ENCODE measurements around the gene ZNF280A. TPM values are rescaled to one million over a fixed set of nuclear protein-coding genes. Genes with fewer than 3 reads are reported as not detected.
"Not testable (repeated sequence)": the region's sequence is repeated elsewhere in the genome, so short reads cannot be mapped to it uniquely, and the experiment has no call there.

The ZNF280A gene
- total RNA-seq, 1 donor from 2014 or later, result not detected

- no peak for DNase-seq (ENCODE audit: low spot score, unreplicated experiment)
- H3K9me3 Mint-ChIP-seq (ENCODE audit: low read depth), result no peaks in the 10 kb centered on the region
- peaks cover 3% of the 10 kb centered on the region for H3K27me3 Mint-ChIP-seq
- H3K36me3 Mint-ChIP-seq (ENCODE audit: insufficient read depth), result peaks cover 1% of the 10 kb centered on the region
- H3K4me3 Mint-ChIP-seq (ENCODE audit: low read depth), result no peak overlapping the region
- no peak overlapping the region for H3K27ac Mint-ChIP-seq
- H3K4me1 Mint-ChIP-seq (ENCODE audit: low read depth), result peaks cover 13% of the 10 kb centered on the region
- TF ChIP-seq, protein P1, sequence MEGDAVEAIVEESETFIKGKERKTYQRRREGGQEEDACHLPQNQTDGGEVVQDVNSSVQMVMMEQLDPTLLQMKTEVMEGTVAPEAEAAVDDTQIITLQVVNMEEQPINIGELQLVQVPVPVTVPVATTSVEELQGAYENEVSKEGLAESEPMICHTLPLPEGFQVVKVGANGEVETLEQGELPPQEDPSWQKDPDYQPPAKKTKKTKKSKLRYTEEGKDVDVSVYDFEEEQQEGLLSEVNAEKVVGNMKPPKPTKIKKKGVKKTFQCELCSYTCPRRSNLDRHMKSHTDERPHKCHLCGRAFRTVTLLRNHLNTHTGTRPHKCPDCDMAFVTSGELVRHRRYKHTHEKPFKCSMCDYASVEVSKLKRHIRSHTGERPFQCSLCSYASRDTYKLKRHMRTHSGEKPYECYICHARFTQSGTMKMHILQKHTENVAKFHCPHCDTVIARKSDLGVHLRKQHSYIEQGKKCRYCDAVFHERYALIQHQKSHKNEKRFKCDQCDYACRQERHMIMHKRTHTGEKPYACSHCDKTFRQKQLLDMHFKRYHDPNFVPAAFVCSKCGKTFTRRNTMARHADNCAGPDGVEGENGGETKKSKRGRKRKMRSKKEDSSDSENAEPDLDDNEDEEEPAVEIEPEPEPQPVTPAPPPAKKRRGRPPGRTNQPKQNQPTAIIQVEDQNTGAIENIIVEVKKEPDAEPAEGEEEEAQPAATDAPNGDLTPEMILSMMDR (IDR thresholded peaks at IDR 0.05; ENCODE audit: unreplicated experiment), result no peak
Observed at GRCh38 chr22:22479116-22479515, 41.0 kb downstream of the ZNF280A start.

- Mint-ChIP-seq H3K27ac (no peak overlapping the region), H3K36me3 (ENCODE audit: insufficient read depth) (no peaks in the 10 kb centered on the region), H3K27me3 (peaks cover 3% of the 10 kb centered on the region), H3K4me3 (ENCODE audit: low read depth) (no peak overlapping the region), H3K4me1 (ENCODE audit: low read depth) (peaks cover 13% of the 10 kb centered on the region), H3K9me3 (ENCODE audit: low read depth) (no peaks in the 10 kb centered on the region)
- TF ChIP-seq, protein P1 (IDR thresholded peaks at IDR 0.05; ENCODE audit: unreplicated experiment), result no peak
- no peak for DNase-seq (ENCODE audit: low spot score, unreplicated experiment)
Observed at GRCh38 chr22:22478470-22478869, 41.6 kb downstream of the ZNF280A start.

DNA sequence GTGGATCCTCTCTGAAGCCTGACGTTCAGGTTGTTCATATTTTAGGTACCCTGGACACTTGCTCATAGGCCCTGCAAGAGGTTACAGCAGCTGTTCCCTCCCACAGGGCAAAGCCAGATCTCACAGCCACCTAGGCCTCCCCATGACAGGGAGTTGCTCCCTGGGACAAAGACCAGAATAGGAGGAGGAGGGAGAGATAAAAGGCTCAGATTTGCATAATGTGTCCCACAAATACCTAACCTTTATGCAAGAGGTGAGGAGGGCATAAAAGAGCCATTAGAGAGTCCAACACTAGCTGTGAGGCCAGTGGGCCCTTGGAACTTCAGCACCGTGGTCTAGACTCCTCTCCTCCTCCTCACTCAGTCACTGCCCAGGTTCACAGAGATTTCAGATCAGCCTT lies 45.3 kb downstream of the ZNF280A start:
- Mint-ChIP-seq H3K9me3 (ENCODE audit: low read depth) (peaks cover 3% of the 10 kb centered on the region), H3K27me3 (peaks cover 6% of the 10 kb centered on the region), H3K36me3 (ENCODE audit: insufficient read depth) (no peaks in the 10 kb centered on the region), H3K4me1 (ENCODE audit: low read depth) (peaks cover 4% of the 10 kb centered on the region), H3K4me3 (ENCODE audit: low read depth) (no peak overlapping the region), H3K27ac (no peak overlapping the region)
- no peak for DNase-seq (ENCODE audit: low spot score, unreplicated experiment)
- TF ChIP-seq, protein P1 (IDR thresholded peaks at IDR 0.05; ENCODE audit: unreplicated experiment), result no peak

- H3K4me1 Mint-ChIP-seq (ENCODE audit: low read depth); H3K27ac Mint-ChIP-seq; H3K4me3 Mint-ChIP-seq (ENCODE audit: low read depth); DNase-seq (ENCODE audit: low spot score, unreplicated experiment); H3K36me3 Mint-ChIP-seq (ENCODE audit: insufficient read depth): not testable (repeated sequence)
- Mint-ChIP-seq H3K27me3 (peaks cover 15% of the 10 kb centered on the region), H3K9me3 (ENCODE audit: low read depth) (peaks cover 10% of the 10 kb centered on the region)
Observed at GRCh38 chr22:22471104-22471503, 49.0 kb downstream of the ZNF280A start.

GRCh38 chr22:22469527-22469926 lies 50.5 kb downstream of the ZNF280A start:
- no peak for DNase-seq (ENCODE audit: low spot score, unreplicated experiment)
- Mint-ChIP-seq H3K27ac (no peak overlapping the region), H3K27me3 (peaks cover 25% of the 10 kb centered on the region), H3K9me3 (ENCODE audit: low read depth) (peaks cover 10% of the 10 kb centered on the region), H3K4me1 (ENCODE audit: low read depth) (no peaks in the 10 kb centered on the region), H3K4me3 (ENCODE audit: low read depth) (no peak overlapping the region), H3K36me3 (ENCODE audit: insufficient read depth) (no peaks in the 10 kb centered on the region)
- TF ChIP-seq, protein P1 (IDR thresholded peaks at IDR 0.05; ENCODE audit: unreplicated experiment), result no peak

DNA sequence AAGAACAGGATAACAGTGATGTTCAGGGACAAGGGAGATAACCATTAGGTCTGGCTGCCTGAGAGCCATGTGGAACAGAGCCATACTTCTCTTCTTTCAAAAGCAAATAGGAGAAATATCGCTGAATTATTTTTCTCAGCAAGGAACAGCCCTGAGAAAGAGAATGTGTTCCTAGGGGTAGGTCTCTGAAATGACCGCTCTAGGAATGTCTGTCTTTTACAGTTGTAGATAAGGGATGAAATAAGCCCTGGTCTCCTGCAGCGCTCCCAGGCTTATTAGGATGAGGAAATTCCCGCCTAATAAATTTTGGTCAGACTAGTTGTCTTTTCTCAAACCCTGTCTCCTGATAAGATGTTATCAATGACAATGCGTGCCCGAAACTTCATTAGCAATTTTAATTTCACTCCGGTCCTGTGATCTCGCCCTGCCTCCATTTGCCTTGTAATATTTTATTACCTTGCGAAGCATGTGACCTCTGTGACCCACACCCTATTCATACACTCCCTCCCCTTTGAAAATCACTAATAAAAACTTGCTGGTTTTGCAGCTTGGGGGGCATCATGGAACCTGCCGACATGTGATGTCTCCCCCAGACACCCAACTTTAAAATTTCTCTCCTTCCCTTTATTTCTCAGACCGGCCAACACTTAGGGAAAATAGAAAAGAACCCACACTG lies 51.1 kb downstream of the ZNF280A start:
- Mint-ChIP-seq H3K27me3 (peaks cover 31% of the 10 kb centered on the region), H3K9me3 (ENCODE audit: low read depth) (peaks cover 10% of the 10 kb centered on the region)
- H3K27ac Mint-ChIP-seq; DNase-seq (ENCODE audit: low spot score, unreplicated experiment); H3K4me1 Mint-ChIP-seq (ENCODE audit: low read depth); H3K4me3 Mint-ChIP-seq (ENCODE audit: low read depth); H3K36me3 Mint-ChIP-seq (ENCODE audit: insufficient read depth): not testable (repeated sequence)
